H1 (cell line): Measurements from ENCODE around the gene PLEKHG5. TPM values are rescaled to one million over a fixed set of nuclear protein-coding genes. Genes with fewer than 3 reads are reported as not detected.
"Not testable (repeated sequence)": the region's sequence is repeated elsewhere in the genome, so short reads cannot be mapped to it uniquely, and the experiment has no call there.

Experiments
- CTCF ChIA-PET: fragments of 300-600 bp; sonication (Branson Sonifier 250); formaldehyde crosslinking; loops from one replicate; lab custom pipeline; 2021; ENCODE audit not compliant: partially characterized antibody; lab: Charles Lee
- POLR2A ChIA-PET: fragments of 300-600 bp; sonication (Branson Sonifier 250); formaldehyde crosslinking; loops from one replicate; lab custom pipeline; 2021; ENCODE audit warnings: inconsistent platforms; ENCODE audit not compliant: partially characterized antibody; lab: Charles Lee
- DNase-seq, 2 experiments: peaks; one replicate each; pipeline versions ENCODE4 v3.0.0 to v3.0.0-alpha.2; 2010 to 2022; ENCODE audit warnings: low spot score in 2 of 2, low read depth in 1 of 2, mixed read lengths in 1 of 2
- FAIRE-seq: peaks from 2 replicates; lab custom pipeline; 2011; peaks lifted over from hg19 to GRCh38; lab: Jason Lieb, UNC
- H2AFZ ChIP-seq: 2 replicates; pipeline ENCODE4 v1.8.1; 2012; ENCODE audit warnings: low read length, inconsistent platforms
- H2AK5ac ChIP-seq: 2 replicates; pipeline ENCODE4 v1.6.1; 2013; ENCODE audit warnings: low read depth, low read length
- H2BK120ac ChIP-seq: replicated peaks from 2 replicates; pipeline ENCODE3; 2013; ENCODE audit warnings: low read depth, low read length, inconsistent platforms
- H2BK12ac ChIP-seq: 2 replicates; pipeline ENCODE4 v1.6.1; 2013; ENCODE audit warnings: low read depth, low read length
- H2BK15ac ChIP-seq: 2 replicates; pipeline ENCODE4 v1.6.1; 2013; ENCODE audit warnings: low read length
- H2BK20ac ChIP-seq: 2 replicates; pipeline ENCODE4 v1.6.1; 2013; ENCODE audit warnings: low read length
- H2BK5ac ChIP-seq: 2 replicates; pipeline ENCODE4 v1.6.1; 2013; ENCODE audit warnings: low read depth, low read length
- H3K14ac ChIP-seq: 2 replicates; pipeline ENCODE4 v1.6.1; 2013; ENCODE audit warnings: inconsistent platforms; ENCODE audit not compliant: insufficient read length
- H3K18ac ChIP-seq: 2 replicates; pipeline ENCODE4 v1.6.1; 2013; ENCODE audit warnings: low read length; ENCODE audit errors: extremely low read depth
- H3K23ac ChIP-seq: 2 replicates; pipeline ENCODE4 v1.6.1; 2013; ENCODE audit warnings: inconsistent platforms; ENCODE audit not compliant: insufficient read length
- H3K23me2 ChIP-seq: 2 replicates; pipeline ENCODE4 v1.6.1; 2013; ENCODE audit warnings: low read depth, low read length
- H3K27ac ChIP-seq: 2 replicates; pipeline ENCODE4 v1.6.1; 2011; ENCODE audit warnings: low read depth, low read length, inconsistent platforms
- H3K27me3 ChIP-seq, 4 experiments: replicated peaks in 1 of 4; 1 replicate in 1 of 4; 2 replicates in 3 of 4; pipeline versions ENCODE4 v1.6.1 to v1.8.1; 2011 to 2013; ENCODE audit warnings: low read length in 3 of 4, mild to moderate bottlenecking in 3 of 4, inconsistent platforms in 2 of 4, mixed read lengths in 2 of 4, moderate library complexity in 1 of 4; ENCODE audit not compliant: control insufficient read depth in 3 of 4, insufficient read depth in 3 of 4; ENCODE audit errors: extremely low read depth in 1 of 4
- H3K36me3 ChIP-seq, 4 experiments: 2 replicates each; pipeline versions ENCODE4 v1.6.1 to v1.8.1; 2011 to 2013; ENCODE audit warnings: mild to moderate bottlenecking in 4 of 4, low read length in 3 of 4, moderate library complexity in 2 of 4, control low read depth in 1 of 4, inconsistent platforms in 1 of 4; ENCODE audit not compliant: insufficient read depth in 4 of 4, control insufficient read depth in 2 of 4
- H3K4ac ChIP-seq: replicated peaks from 2 replicates; pipeline ENCODE3; 2013; ENCODE audit warnings: low read length, low read depth, mixed read lengths, inconsistent platforms; ENCODE audit not compliant: insufficient read length
- H3K4me1 ChIP-seq, 4 experiments: replicated peaks in 1 of 4; 1 replicate in 1 of 4; 2 replicates in 3 of 4; pipeline versions ENCODE4 v1.6.1 to v1.8.1; 2011 to 2013; ENCODE audit warnings: low read length in 3 of 4, inconsistent platforms in 2 of 4, mixed read lengths in 1 of 4; ENCODE audit not compliant: insufficient read depth in 4 of 4, control insufficient read depth in 3 of 4
- H3K4me2 ChIP-seq, 2 experiments: 2 replicates each; pipeline versions ENCODE4 v1.6.1 to v1.8.1; 2011 to 2013; ENCODE audit warnings: low read depth in 2 of 2, low read length in 2 of 2, control low read depth in 1 of 2, inconsistent platforms in 1 of 2, mild to moderate bottlenecking in 1 of 2; ENCODE audit not compliant: insufficient read depth in 1 of 2
- H3K4me3 ChIP-seq, 4 experiments: fragments of 200-600, 300-600 bp in 1 of 4; sonication (generic), shearing (Covaris generic), sonication (Bioruptor Twin) in 1 of 4; 2 replicates each; pipeline versions ENCODE4 v1.5.1 to v1.8.1; 2011 to 2016; ENCODE audit warnings: low read length in 4 of 4, low read depth in 3 of 4, control low read depth in 2 of 4, inconsistent platforms in 2 of 4, mild to moderate bottlenecking in 2 of 4, mixed read lengths in 1 of 4, moderate library complexity in 1 of 4; ENCODE audit not compliant: insufficient read depth in 2 of 4; ENCODE audit errors: extremely low read depth in 1 of 4
- H3K56ac ChIP-seq: replicated peaks from 2 replicates; pipeline ENCODE3; 2013; ENCODE audit warnings: low read depth, mild to moderate bottlenecking, mixed read lengths, low read length, inconsistent platforms; ENCODE audit not compliant: insufficient read length
- H3K79me1 ChIP-seq: 2 replicates; pipeline ENCODE4 v1.6.1; 2013; ENCODE audit warnings: low read depth, low read length, control low read depth
- H3K79me2 ChIP-seq, 2 experiments: 2 replicates each; pipeline versions ENCODE4 v1.6.1 to v1.8.1; 2012 to 2013; ENCODE audit warnings: low read length in 2 of 2, mild to moderate bottlenecking in 2 of 2, inconsistent platforms in 1 of 2; ENCODE audit not compliant: insufficient read depth in 2 of 2, control insufficient read depth in 1 of 2
- H3K9ac ChIP-seq, 4 experiments: replicated peaks in 1 of 4; 1 replicate in 1 of 4; 2 replicates in 3 of 4; pipeline versions ENCODE4 v1.6.1 to v1.8.1; 2011 to 2013; ENCODE audit warnings: low read depth in 3 of 4, low read length in 3 of 4, control low read depth in 2 of 4, mild to moderate bottlenecking in 2 of 4, moderate library complexity in 2 of 4, inconsistent platforms in 1 of 4; ENCODE audit errors: extremely low read depth in 1 of 4
- H3K9me3 ChIP-seq, 2 experiments: 2 replicates each; pipeline versions ENCODE4 v1.6.1 to v1.8.1; 2012 to 2013; ENCODE audit warnings: mild to moderate bottlenecking in 2 of 2, moderate library complexity in 2 of 2, control low read depth in 1 of 2, inconsistent platforms in 1 of 2, low read depth in 1 of 2, low read length in 1 of 2, mixed read lengths in 1 of 2; ENCODE audit not compliant: insufficient read depth in 2 of 2
- H4K20me1 ChIP-seq, 2 experiments: replicated peaks in 1 of 2; 2 replicates each; pipeline versions ENCODE3 to v1.8.1; 2011 to 2013; ENCODE audit warnings: inconsistent platforms in 2 of 2, low read length in 2 of 2, mild to moderate bottlenecking in 1 of 2; ENCODE audit not compliant: insufficient read depth in 2 of 2, control insufficient read depth in 1 of 2
- H4K5ac ChIP-seq: 2 replicates; pipeline ENCODE4 v1.6.1; 2013; ENCODE audit warnings: low read length, low read depth, mixed read lengths, inconsistent platforms; ENCODE audit not compliant: insufficient read length
- H4K8ac ChIP-seq: 2 replicates; pipeline ENCODE4 v1.8.0; 2013; ENCODE audit warnings: mild to moderate bottlenecking, moderate library complexity, low read length, inconsistent platforms; ENCODE audit not compliant: insufficient read depth; ENCODE audit errors: extremely low read depth
- H4K91ac ChIP-seq: replicated peaks from 2 replicates; pipeline ENCODE3; 2013; ENCODE audit warnings: low read length, mixed read lengths, inconsistent platforms; ENCODE audit not compliant: insufficient read length
- WGBS, 2 experiments: shearing (Covaris generic) in 1 of 2; methylation state at CpG; one replicate each; pipeline versions ENCODE4 v1.1.6 to v1.1.7; 2013 to 2015; ENCODE audit warnings: low lambda C conversion rate in 2 of 2, mixed read lengths in 2 of 2, inconsistent platforms in 1 of 2, low coverage in 1 of 2, missing lambda C conversion rate in 1 of 2; ENCODE audit not compliant: insufficient replicate concordance in 2 of 2, insufficient coverage in 1 of 2, insufficient read length in 1 of 2; ENCODE audit errors: extremely low coverage in 1 of 2, missing lambda C conversion rate in 1 of 2; 5-methylcytosine and 5-hydroxymethylcytosine counted together
- polyA plus RNA-seq, 7 experiments: library from polyadenylated mRNA; depleted of rRNA in 3 of 7; stranded (reverse) in 5 of 7; unstranded in 2 of 7; fragments of >200 nt in 5 of 7; fragments of 200-250 nt in 2 of 7; gene quantifications; 1 replicate in 5 of 7; 2 replicates in 1 of 7; 4 replicates in 1 of 7; pipeline versions ENCODE4 v1.2.1 to v1.2.3, GENCODE V29; 2011 to 2013; ENCODE audit warnings: missing spikeins in 2 of 7, mixed read lengths in 2 of 7
- total RNA-seq: library from RNA; stranded (reverse); fragmentation: NEBNext Ultra II Directional; extraction: Animal tissue kit (Norgen Biotek cat#: 25700); gene quantifications from 2 replicates; pipeline ENCODE4 v1.2.1, GENCODE V29; 2021

Gene PLEKHG5
- total and polyA plus RNA-seq, 2 of the 8 experiments (the other 6 are each of a cell fraction or from before 2014, with no cell fraction given), result 10.4 to 13.8 TPM

DNA sequence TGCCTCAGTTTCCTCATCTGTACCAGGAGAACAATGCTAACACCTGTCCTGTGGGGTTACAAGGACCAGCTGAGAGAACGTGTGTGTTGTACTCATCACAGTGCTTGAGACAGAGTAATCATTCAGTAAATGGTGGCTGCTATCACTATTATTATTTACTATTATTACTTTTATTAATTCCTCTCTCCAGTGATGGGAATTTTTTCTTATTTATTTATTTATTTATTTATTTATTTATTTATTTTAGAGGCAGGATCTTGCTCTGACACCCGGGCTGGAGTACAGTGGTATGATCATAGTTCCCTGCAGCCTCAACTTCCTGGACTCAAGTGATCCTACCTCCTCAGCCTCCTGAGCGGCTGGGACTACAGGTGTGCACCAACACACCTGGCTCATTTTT lies 55.2 kb downstream of the PLEKHG5 start:
- H2AK5ac ChIP-seq, H3K14ac ChIP-seq, H3K9me3 ChIP-seq, H3K79me1 ChIP-seq, FAIRE-seq, H2BK20ac ChIP-seq, H3K9ac ChIP-seq, H3K36me3 ChIP-seq, H2BK5ac ChIP-seq, H3K23ac ChIP-seq, H4K91ac ChIP-seq, H3K79me2 ChIP-seq, H3K4ac ChIP-seq, H3K27ac ChIP-seq, H4K5ac ChIP-seq, H4K8ac ChIP-seq, H2BK120ac ChIP-seq, H4K20me1 ChIP-seq, H2BK12ac ChIP-seq, H3K23me2 ChIP-seq, H3K56ac ChIP-seq, H2AFZ ChIP-seq, H2BK15ac ChIP-seq, H3K4me3 ChIP-seq, DNase-seq, H3K18ac ChIP-seq, H3K4me2 ChIP-seq: not testable (repeated sequence)
- Histone ChIP-seq H3K4me1 (peaks cover 2 to 10% (median 4%) of the 10 kb centered on the region in 4 experiments), H3K27me3 (peaks cover 0 to 17% (median 9%) of the 10 kb centered on the region in 4 experiments; a peak in 5 of 7 replicates)
- WGBS, 2 experiments, result 78% methylated on average over 3 of the region's 3 CpGs; no CpG with 5 or more reads in 1 of the 2 experiments
- POLR2A ChIA-PET, result interaction anchor here (1.1 kb wide), 1 partner anchor 196 kb away, joined by 3 read pairs; no protein-coding TSS in a partner anchor
- CTCF ChIA-PET, result interaction anchor here (1.1 to 18.8 kb wide), 17 partner anchors 10 to 262 kb away, joined by 3 to 321 read pairs (median 14); partner anchors contain the start of genes ESPN, HES2 and PLEKHG5
